ENCODE results near the gene FBXO42.

DNA sequence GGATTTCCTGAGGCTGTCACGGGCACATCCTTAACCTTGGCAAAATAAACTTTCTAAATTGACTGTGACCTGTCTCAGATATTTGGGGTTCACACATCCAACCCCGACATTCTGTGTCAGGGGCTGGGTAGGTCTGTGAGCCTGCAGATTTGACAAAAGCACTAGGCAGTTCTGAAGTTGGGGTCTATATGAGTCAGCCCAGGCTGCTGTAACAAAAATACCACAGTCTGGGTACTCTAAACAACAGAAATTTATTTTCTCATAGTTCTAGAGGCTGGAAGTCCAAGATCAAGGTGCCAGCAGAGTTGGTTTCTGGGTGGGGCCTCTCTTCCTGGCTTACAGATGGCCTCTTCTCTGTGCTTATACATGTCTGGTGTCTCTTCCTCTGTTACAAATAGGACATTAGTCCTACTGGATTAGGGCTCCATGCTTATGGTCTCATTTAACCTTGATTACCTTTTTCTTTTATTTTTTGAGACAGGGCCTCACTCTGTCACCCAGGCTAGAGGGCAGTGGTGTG is 112.2 kb downstream of the FBXO42 start:
- TF ChIP-seq POLR2A (IDR thresholded peaks at IDR 0.05; ENCODE audit: low read depth) (no peak), POLR2AphosphoS5 (IDR thresholded peaks at IDR 0.05) (no peak)
- TF ChIP-seq, protein P1, sequence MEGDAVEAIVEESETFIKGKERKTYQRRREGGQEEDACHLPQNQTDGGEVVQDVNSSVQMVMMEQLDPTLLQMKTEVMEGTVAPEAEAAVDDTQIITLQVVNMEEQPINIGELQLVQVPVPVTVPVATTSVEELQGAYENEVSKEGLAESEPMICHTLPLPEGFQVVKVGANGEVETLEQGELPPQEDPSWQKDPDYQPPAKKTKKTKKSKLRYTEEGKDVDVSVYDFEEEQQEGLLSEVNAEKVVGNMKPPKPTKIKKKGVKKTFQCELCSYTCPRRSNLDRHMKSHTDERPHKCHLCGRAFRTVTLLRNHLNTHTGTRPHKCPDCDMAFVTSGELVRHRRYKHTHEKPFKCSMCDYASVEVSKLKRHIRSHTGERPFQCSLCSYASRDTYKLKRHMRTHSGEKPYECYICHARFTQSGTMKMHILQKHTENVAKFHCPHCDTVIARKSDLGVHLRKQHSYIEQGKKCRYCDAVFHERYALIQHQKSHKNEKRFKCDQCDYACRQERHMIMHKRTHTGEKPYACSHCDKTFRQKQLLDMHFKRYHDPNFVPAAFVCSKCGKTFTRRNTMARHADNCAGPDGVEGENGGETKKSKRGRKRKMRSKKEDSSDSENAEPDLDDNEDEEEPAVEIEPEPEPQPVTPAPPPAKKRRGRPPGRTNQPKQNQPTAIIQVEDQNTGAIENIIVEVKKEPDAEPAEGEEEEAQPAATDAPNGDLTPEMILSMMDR (IDR thresholded peaks at IDR 0.05): no peak

All from esophagus muscularis mucosa (tissue), 3 donors.